MG63 (cell line): ENCODE data around the gene ITPR2. TPM values are rescaled to one million over a fixed set of nuclear protein-coding genes. Genes with fewer than 3 reads are reported as not detected.
A peak's percentile ranks its signal among the peaks of the same experiment; 100 is the strongest.

Source experiments
- DNase-seq: peaks from one replicate; pipeline ENCODE4 v3.0.0-alpha.2; 2020
- H3K27me3 ChIP-seq: fragments of 250-450 bp; sonication (Bioruptor Pico); 2 replicates; pipeline ENCODE4 v1.5.1; 2020; ENCODE audit warnings: mild to moderate bottlenecking, moderate library complexity
- H3K36me3 ChIP-seq: fragments of 250-450 bp; sonication (Bioruptor Pico); 2 replicates; pipeline ENCODE4 v1.5.1; 2020; ENCODE audit warnings: mild to moderate bottlenecking, moderate library complexity
- H3K4me3 ChIP-seq: fragments of 250-450 bp; sonication (Bioruptor Pico); 2 replicates; pipeline ENCODE4 v1.5.1; 2020; ENCODE audit warnings: mild to moderate bottlenecking, moderate library complexity
- H3K9me3 ChIP-seq: fragments of 250-450 bp; sonication (Bioruptor Pico); 2 replicates; pipeline ENCODE4 v1.5.1; 2020; ENCODE audit warnings: mild to moderate bottlenecking, moderate library complexity
- total RNA-seq: library from RNA; depleted of rRNA; stranded (reverse); fragments of >200 nt; shearing (Covaris generic); gene quantifications from 2 replicates; pipeline ENCODE4 v1.2.3, GENCODE V29; 2014; ENCODE audit warnings: low replicate concordance

The ITPR2 gene
- total RNA-seq, 1 experiment from 2014 or later: 4.6 TPM

GRCh38 chr12:26723379-26724308 is 109.3 kb downstream of the ITPR2 start:
- no peaks in the 10 kb centered on the region for H3K36me3 ChIP-seq
- H3K4me3 ChIP-seq: no peak overlapping the region
- H3K9me3 ChIP-seq: no peaks in the 10 kb centered on the region
- DNase-seq: peak; percentile 71
- H3K27me3 ChIP-seq: no peaks in the 10 kb centered on the region

DNA sequence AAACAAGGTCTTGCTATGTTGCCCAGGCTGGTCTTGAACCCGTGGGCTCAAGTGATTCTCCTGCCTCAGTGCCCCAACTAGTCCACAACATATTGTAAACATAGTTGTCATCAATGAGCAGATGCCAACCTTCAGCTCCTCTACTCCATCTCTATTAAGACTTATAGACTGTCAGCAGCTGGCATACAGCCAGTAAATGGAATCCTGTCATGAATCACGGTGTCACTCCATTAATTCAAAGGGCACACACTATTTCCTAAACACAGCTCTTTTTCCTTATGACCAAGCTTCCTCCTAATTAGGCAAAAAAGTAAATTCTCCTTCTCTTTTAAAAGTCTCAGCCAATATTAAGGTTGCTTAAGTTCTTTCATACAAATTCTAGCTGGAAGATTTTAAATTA is 111.2 kb downstream of the ITPR2 start:
- DNase-seq: peak; percentile 32
- no peaks in the 10 kb centered on the region for H3K36me3 ChIP-seq
- no peak overlapping the region for H3K4me3 ChIP-seq
- H3K9me3 ChIP-seq: no peaks in the 10 kb centered on the region
- H3K27me3 ChIP-seq: no peaks in the 10 kb centered on the region

DNA sequence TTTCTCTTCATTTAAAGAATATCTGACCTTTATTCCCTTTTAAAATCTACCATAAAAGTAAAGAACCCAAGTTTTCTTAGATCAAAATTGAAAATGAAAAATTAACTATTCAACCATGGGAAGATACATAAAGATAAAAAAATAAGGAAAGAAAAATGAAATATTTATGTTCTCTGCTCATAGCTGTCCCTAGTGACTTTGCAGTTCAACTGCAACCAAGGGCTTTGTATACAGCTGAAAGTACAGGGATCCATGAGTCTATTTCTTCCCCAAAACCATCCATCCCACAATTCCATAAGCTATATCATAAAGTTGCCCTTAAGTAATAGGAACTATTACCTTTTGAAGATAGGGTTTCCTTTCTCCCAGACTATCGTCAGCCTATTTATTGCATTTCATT is 113.1 kb downstream of the ITPR2 start:
- DNase-seq: no peak
- Histone ChIP-seq H3K9me3 (no peaks in the 10 kb centered on the region), H3K27me3 (no peaks in the 10 kb centered on the region), H3K4me3 (no peak overlapping the region), H3K36me3 (no peaks in the 10 kb centered on the region)

DNA sequence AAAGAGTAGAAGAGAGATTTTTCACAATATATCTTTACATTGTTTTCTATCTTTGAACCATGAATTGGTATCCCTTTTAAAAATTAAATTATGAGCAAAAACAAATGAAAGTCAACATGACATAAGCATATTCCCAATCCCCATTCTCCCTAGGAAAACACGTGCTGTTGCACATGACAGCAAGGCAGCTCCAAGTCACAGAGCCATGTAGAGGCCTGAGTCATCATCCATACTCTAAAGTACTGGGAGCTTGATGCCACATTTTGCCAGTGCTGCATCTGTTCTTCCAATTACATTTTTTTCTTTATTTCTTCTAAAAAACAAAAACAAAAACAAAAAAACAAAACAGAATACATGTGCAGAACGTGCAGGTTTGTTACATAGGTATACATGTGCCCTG is 115.2 kb downstream of the ITPR2 start:
- Histone ChIP-seq H3K36me3 (no peaks in the 10 kb centered on the region), H3K4me3 (no peak overlapping the region), H3K9me3 (no peaks in the 10 kb centered on the region), H3K27me3 (no peaks in the 10 kb centered on the region)
- DNase-seq: no peak

DNA sequence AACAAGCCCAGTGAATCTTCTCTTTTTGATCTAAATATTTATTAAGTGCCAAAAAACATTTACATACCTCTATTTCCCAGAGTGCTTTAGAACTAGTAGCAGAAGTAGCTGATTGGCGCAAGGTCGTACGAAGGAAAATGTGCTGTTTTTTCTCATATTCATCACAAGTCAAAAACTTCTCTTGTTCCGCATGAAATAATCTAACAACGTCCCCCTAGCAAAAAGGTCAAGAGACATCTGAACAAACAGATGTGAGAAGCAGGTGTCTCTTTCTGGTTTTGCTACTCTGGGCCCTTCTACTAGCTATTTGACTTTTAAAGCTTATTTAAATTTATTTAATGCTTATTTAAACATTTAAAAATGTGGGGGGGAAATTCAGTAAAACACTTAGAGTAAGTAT is 117.8 kb downstream of the ITPR2 start:
- H3K36me3 ChIP-seq: no peaks in the 10 kb centered on the region
- no peak overlapping the region for H3K4me3 ChIP-seq
- H3K27me3 ChIP-seq: no peaks in the 10 kb centered on the region
- no peaks in the 10 kb centered on the region for H3K9me3 ChIP-seq
- DNase-seq: no peak

DNA sequence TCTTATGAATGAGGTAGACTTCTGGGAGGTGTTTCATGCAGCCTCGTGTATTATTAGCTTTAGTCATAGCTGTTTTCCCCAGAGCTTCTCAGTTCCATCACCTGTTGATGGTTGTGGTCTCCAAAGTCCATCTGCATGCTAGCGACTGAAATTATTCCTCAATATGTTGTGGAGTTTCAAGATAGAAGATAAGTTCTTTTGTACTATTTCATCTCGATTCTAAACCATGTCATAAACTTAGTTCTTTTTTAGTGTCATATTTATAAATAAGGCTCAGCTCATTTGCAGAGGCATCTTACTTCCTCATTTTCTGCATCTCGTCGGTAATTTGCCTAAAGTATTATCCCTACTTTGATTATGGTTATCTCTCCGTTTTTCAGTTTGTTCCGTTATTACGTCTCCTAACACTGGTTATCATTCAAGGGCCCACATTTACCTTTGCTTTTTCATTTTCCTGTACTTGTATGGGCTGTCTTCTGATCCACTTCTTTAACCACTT is 119.1 kb downstream of the ITPR2 start:
- no peak for DNase-seq
- Histone ChIP-seq H3K9me3 (no peaks in the 10 kb centered on the region), H3K27me3 (no peaks in the 10 kb centered on the region), H3K4me3 (no peak overlapping the region), H3K36me3 (no peaks in the 10 kb centered on the region)

DNA sequence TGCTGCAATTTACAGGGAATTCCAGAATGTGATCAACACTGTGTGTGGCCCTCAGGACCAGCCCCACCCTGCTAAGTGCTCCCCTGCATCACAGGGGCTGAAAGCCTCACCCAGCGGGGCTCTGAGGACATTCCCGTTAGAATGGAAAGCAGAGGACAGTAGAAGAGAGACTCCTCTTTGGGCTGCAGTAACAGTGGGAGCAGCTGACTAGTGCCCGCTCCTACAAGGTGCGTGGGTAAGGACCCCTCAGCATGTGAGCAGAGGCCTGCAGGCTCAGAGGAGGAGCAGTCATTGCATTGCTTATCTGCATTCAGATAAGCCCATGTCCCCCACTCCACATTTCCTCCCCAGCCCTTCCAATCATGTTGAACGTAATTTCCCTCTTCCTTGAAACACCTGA is 120.1 kb downstream of the ITPR2 start:
- H3K27me3 ChIP-seq: no peaks in the 10 kb centered on the region
- H3K4me3 ChIP-seq: no peak overlapping the region
- DNase-seq: no peak
- no peaks in the 10 kb centered on the region for H3K36me3 ChIP-seq
- no peaks in the 10 kb centered on the region for H3K9me3 ChIP-seq

DNA sequence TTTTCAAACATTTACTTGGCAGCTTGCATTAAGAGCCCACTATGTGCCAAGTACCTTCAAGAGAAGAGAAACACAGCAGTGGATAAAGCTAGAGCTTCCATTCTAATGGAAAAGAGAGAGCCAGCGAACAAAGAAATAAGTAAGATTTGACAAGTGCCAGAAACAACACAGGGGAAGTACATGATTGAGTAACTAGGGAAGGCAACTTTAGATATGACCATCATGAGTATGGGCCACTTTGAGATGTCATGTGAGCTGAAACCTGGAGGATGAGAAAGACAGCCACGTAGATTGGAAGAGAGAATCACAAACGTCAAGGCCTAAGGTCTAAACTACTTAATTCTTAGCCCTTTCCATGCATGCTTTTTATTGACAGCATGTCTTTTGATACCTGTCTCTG is 121.4 kb downstream of the ITPR2 start:
- no peak overlapping the region for H3K4me3 ChIP-seq
- DNase-seq: no peak
- no peaks in the 10 kb centered on the region for H3K9me3 ChIP-seq

GRCh38 chr12:26711072-26711471 is 121.9 kb downstream of the ITPR2 start:
- no peaks in the 10 kb centered on the region for H3K27me3 ChIP-seq
- no peak for DNase-seq

More for the DNA sequence above, 121.4 kb downstream of the ITPR2 start:
- Histone ChIP-seq H3K27me3 (no peaks in the 10 kb centered on the region), H3K36me3 (no peaks in the 10 kb centered on the region)

DNA sequence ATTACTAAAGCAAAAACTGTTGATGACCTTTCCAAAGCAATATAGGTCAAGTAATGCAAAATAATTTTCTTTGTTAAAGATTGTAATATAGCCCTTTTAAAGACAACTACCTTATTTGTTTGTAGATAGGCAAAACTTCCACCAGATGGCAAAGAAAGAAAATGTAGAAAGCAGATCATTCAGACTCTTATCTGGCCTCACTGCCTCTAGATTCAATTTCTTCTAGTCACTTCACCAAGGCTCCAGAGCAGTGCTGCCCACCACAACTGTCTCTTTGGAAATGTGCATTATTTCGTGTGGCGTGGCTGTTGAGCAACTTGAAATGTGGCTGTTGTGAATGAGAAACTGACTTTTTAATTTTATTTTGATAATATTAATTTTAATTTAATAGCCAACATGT is 127.1 kb downstream of the ITPR2 start:
- Histone ChIP-seq H3K36me3 (no peaks in the 10 kb centered on the region), H3K9me3 (no peaks in the 10 kb centered on the region), H3K27me3 (no peaks in the 10 kb centered on the region), H3K4me3 (no peak overlapping the region)
- no peak for DNase-seq

More at GRCh38 chr12:26711072-26711471, 121.9 kb downstream of the ITPR2 start:
- no peak overlapping the region for H3K4me3 ChIP-seq
- no peaks in the 10 kb centered on the region for H3K36me3 ChIP-seq
- H3K9me3 ChIP-seq: no peaks in the 10 kb centered on the region

DNA sequence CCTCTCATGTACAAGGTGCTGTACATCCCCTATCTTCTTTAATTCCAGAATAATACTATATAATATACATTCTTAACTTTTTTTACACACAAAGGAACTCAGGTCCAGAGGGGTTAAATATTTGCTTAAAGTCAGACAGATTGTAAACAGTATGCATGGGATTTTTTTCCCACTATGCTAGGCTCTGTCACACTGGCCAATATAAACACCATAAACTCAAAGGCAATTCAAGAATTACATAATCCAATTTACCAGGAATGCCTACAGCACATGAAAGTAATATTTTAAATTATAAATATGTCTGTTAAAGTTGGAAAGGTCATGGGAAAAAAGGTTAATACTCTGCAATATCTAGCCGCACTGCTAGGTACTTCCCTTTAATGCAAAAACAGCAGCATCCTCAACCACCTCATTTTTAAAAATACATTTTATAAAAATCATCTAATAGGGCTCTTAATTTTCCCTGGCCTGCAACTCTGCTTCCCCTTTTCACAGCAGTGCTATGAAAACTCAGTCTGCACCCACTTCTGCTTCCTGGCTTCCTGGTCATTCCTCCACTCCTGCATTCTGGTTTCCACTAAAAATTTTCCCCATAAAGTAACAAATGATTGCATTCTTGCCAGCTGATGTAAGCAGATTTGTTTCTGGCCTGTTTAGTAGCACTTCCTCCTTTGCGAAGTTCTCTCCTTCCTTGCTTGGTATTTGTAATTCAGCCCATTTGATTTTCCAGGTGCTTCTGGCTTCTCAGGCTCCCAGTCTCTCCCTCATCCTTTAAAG is 128.1 kb downstream of the ITPR2 start:
- DNase-seq: no peak
- Histone ChIP-seq H3K4me3 (no peak overlapping the region), H3K36me3 (no peaks in the 10 kb centered on the region), H3K27me3 (no peaks in the 10 kb centered on the region), H3K9me3 (no peaks in the 10 kb centered on the region)

DNA sequence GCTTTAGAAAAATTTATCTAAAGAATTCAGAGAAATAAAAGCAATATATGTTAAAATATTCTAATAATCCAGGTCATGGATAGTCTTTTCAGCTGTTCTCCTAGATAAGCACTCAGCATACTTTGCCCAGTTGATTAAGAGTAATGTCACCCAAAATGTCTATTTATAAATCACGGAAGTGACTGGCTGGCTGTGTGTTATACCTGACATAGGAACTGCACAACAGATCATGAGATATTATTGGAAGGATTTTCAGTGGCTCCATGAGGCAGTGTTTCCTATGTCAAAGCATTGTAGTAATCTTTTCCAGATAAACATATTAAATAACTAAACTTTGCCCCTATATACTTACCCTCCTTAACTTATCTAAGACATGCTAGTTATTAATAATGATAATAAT is 128.8 kb downstream of the ITPR2 start:
- DNase-seq: no peak
- no peak overlapping the region for H3K4me3 ChIP-seq
- H3K27me3 ChIP-seq: no peaks in the 10 kb centered on the region
- H3K9me3 ChIP-seq: no peaks in the 10 kb centered on the region
- no peaks in the 10 kb centered on the region for H3K36me3 ChIP-seq

DNA sequence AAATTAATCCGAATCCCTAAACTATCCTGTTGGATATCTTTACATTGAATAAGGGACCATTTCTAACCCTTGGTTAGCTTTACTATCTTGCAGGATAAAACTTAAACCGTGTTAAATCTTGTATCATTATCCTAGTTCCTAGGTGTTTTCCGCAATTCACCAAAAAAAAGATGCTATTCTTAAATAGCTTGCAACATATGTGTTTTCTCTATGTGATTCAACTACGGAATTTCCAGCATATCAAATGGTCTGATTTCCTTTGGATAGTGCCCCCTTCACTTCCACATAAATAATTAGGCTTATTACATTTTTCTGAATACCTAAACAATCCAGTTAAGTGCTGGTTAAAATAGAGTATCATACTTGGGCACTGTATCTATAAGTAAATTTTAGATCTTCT is 130.3 kb downstream of the ITPR2 start:
- Histone ChIP-seq H3K4me3 (no peak overlapping the region), H3K36me3 (no peaks in the 10 kb centered on the region), H3K27me3 (no peaks in the 10 kb centered on the region), H3K9me3 (no peaks in the 10 kb centered on the region)
- DNase-seq: no peak

DNA sequence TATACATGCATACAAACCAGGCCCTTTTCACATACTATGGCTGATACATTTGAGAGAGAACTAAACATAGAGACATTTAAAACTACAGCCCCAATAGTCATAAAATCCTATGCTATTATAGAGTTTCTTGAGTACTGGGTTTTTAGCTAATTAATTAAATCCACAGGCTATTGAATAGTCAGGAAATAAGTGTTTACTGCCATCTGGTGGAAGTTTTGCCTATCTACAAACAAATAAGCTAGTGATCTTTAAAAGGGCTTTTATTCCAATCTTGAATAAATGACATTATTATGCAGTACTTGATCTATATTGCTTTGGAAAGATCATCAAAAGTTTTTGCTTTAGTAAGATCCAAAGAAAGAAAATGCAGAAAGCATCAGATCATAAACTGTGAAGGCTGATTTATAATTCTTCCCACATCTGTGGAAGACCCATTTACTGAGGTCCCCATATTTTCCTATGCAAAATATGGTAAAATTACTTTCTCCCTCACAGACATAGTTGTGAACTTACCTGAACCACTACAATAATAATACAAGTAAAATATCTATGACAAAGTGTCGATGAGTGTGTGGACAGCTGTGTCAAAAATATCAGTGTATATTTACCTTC is 131.3 kb downstream of the ITPR2 start:
- Histone ChIP-seq H3K9me3 (no peaks in the 10 kb centered on the region), H3K27me3 (no peaks in the 10 kb centered on the region), H3K4me3 (no peak overlapping the region), H3K36me3 (no peaks in the 10 kb centered on the region)
- no peak for DNase-seq

GRCh38 chr12:26700430-26700829 is 132.6 kb downstream of the ITPR2 start:
- DNase-seq: no peak
- Histone ChIP-seq H3K36me3 (no peaks in the 10 kb centered on the region), H3K9me3 (no peaks in the 10 kb centered on the region), H3K27me3 (no peaks in the 10 kb centered on the region), H3K4me3 (no peak overlapping the region)

DNA sequence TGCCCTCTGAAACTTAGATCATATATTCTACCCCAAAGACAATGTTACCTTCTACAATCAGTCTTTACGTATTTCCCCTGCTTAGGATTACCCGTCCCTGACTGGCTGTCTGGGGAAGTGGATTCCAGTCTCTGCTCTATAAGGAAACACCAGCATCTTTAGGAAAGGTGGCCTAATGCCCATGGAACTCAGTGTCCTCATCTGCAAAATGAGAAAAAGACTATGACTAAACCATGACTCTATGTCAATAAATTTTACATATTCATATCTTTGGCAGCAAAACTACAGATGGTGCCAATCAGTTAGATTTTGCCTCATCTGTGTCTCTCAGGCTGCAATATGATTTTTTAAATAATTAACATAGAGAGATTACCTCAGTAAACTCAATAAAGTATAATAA is 133.8 kb downstream of the ITPR2 start:
- Histone ChIP-seq H3K36me3 (no peaks in the 10 kb centered on the region), H3K9me3 (no peaks in the 10 kb centered on the region), H3K27me3 (no peaks in the 10 kb centered on the region), H3K4me3 (no peak overlapping the region)
- DNase-seq: peak; percentile 18

GRCh38 chr12:26698186-26698585 is 134.8 kb downstream of the ITPR2 start:
- Histone ChIP-seq H3K27me3 (no peaks in the 10 kb centered on the region), H3K4me3 (no peak overlapping the region), H3K36me3 (no peaks in the 10 kb centered on the region), H3K9me3 (no peaks in the 10 kb centered on the region)
- DNase-seq: no peak
